DMS114 treated with DMSO at 0.1 percent for 48 hours (cell line): ENCODE results near the gene LFNG.

Experiments
- DNase-seq: peaks from one replicate; lab custom pipeline; 2025; ENCODE audit not compliant: unreplicated experiment; lab: John Stamatoyannopoulos, UW

LFNG gene

DNA sequence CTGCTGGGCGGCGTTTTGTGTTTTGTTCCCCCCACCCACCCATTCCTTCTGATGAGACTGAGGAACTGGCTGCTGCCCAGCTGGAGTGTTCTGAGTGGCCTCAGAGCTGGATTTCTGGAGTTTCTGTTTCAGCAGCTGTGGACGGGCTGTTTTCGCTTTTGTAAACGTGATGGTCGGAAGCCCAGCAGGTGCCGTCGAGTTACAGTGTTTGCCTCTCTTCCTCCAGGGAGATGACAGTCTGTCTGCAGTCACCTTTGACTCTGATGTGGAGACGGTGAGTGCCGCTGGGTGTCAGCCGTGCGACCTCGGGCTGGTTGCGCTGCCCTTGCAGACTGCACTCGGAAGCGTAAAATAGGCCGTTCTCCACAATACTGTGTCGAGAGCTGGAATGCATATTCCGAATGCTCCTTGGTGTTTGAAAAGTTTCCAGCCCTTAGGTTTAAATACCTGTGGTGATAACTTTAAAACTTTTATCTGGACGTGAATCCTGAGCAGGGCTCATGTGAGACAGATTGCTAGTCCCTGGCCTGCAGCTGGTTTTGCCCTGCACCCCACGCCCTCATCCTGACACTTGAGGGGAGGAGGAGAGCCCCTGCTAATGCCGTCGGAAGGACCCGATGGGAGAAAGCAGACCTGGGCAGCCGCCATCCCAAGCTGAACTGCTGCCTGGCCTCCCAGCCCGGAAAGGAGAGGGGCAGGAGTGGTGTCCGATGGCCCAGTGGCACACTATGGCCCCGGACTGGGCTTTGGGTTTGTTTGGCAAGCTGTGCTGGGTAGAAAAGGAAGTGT, 47.5 kb downstream of the LFNG start:
- no peak for DNase-seq

DNA sequence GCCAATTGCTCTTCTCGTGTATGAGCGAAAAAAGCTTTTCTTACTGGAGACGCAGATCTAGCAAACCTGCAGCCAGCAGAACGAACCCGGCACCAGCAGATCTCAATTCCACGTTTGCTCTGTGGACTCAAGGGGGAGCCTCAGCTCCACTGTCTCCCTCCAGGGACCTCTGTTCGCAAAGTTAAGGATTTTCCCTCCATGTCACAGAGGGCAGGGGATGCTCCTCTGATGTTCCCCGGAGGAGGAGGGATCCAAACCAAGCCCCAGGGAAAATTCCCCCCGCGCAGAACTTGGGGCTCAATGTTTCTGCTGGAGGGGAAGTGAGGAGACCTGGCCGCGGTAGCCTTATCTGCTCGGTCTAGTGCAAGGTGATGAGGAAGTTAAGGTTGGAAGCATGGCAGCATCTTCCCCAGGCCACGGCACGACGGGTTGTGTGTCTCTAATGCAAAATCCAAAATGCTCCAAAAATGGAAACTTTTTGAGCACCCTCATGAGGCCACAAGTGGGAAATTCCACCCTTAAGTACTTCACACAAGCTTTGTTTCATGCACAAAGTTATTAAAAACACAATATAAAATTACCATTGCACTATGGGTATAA, 48.2 kb downstream of the LFNG start:
- DNase-seq = no peak

DNA sequence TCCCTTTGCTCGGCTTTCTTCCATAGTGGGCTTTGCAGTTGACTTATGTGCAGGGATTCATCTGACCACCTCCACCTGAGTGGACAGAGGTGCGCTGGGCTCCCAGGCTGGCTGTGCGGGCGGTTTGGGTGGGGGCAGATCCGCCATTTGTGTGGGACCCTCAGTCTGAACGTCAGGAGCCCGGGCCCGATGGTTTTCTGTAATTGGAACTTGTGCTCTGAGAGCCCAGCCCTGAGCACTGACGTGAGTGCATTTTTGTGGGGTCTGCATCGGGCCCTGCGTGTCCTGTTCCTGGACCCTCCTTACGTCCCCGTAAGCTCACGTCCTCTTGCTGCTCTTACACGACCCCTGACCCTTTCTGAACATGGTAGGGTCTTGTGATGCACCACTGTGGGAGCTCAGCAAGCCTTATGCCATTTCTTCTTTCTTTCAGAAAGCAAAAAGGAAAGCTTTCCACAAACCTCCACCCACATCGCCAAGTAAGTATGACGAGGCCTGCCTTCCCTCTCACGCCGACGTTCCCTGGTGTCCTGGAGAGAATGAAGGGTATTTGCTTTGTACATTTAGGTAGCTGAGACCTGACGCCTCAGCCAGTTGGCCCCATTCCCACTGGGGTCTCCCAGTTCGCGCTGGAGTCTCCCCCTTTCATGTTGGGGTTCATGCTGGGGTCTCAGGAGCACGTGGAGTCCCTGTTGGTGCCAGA, 49.1 kb downstream of the LFNG start:
- no peak for DNase-seq

DNA sequence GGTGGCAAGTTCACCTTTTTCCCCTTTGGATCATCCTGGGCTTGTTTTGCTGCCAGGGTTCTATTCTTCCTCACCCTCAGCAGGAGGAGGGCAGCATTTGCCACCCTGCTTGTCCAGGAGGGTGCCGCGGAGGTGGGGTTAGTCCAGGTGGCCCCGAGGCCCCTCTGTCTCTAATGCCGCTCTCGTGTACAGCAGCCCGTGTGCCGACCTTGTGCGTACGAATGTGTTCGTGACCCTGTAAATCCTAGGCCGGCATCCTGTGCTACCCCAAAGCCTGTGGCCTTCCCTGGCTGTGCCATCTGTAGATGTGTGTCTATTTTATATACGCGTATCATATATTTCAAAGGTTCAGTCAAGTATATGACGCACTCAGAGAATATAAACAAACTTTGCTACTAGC, 49.8 kb downstream of the LFNG start:
- DNase-seq = no peak

DNA sequence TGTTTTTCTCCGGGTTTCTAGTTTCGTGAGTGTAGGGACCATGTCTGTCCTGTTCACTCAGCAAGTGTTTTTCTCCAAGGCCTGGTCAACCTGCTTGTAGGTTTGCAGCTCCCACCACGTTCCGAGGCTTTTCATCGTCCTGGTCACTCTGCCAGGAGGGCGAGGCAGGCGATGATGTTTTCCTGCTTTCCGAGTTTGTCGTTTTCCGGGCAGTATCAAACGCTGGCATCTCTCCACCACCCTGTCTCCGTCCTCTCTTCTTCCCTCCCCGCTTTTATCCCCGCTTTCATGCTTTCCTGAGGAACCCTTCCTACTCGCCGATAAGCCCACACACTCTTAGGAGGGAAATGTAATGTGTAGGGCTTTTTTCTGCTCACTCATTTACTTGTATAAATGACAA, 50.4 kb downstream of the LFNG start:
- DNase-seq = no peak

DNA sequence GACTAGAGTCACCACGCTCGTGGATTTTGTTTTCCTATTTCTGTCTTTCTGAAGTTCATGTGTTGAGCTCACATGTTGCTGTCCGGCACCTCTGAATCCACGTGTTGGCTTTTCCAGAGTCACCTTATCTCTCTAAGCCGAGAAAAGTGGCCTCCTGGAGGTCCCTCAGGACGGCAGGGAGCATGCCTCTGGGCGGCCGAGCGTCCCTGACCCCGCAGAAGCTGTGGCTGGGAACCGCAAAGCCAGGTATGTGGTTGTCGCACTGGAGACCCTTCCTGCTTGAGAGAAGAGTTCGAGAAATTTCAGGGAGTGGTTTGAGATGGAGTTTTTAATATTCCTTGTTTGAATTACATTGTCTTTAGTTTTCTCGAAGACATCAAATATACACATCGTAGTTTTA, 51.8 kb downstream of the LFNG start:
- no peak for DNase-seq

DNA sequence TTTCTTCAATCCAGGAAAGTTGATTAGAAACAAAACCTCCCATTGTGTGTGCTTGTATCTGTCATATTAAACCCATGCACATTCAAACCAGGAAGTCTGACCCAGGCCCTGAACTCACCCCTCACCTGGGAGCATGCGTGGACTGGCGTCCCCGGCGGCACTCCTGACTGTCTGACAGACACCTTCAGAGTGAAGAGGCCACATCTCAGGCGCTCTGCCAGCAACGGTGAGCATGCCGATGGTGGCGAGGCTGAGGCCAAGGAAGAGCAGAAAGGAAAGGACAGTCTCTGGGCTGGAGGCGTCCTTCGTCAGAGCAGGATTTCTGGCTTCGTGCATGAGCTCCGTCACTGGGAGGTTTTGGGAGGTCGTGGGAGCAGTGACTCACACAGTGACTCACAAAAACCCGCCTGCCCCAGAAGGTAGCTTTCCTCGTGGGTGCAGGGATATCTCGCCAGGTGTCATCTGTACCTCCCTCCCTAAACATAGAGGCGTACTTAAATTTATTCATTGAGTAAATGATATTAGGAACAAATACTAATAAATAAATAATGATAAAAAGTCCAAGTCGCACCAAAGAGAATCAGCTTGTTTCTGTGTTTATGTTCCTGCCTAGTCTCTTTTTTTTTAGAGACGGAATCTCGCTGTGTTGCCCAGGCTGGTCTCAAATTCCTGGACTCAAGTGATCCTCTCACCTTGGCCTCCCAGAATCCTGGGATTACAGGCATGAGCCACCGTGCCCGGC, 52.7 kb downstream of the LFNG start:
- no peak for DNase-seq

DNA sequence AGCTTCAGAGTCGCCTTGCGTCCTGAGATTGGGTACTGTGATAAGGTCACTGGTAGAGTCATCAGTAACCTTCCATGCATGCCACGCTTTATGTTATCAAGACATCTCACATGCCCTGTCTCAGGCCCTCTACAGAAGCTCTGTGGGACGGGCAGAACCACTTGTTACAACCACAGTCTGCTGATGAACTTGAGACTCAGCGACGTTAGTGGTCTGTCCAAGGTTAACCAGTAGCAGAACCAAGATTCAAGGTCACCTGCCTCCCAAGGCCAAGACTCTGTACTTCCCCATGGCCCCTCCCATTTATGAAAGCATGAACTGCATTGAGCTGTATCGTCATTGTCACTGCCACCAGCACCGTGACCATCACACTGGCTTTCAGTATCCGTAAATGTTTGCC, 54.2 kb downstream of the LFNG start:
- DNase-seq = no peak

DNA sequence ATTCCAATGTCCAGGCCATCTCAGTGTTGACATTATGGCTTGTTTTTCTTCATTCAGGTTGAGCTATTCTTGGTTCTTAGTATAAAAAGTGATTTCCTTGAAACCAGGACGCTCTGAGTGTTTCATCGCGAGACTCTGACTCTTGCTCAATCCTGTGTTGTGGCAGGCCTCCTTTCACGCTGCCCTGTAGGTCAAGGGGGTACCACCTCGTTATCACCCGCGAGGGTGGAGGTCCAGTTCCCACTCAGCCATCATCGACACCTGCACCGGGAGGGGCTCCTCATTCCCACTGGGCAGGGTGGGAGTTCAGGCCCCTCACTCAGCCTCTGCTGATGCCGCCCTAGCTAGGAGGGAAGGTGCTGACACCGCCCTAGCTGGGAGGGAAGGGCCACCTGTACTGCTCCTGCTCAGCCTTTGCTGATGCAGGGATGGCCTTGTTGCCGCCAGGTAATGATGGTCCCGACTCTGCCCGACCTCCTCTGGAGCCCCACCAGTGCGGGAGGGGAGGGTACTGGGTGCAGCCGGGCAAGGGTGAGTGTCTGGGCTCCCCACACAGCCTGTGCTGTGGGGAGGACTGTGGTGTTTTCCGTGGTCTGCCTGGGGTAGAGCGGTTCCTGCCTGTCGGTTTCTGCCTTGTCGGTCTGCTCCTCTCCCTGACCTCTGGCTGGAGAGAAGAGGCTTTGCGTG, 55.6 kb downstream of the LFNG start:
- DNase-seq = no peak

DNA sequence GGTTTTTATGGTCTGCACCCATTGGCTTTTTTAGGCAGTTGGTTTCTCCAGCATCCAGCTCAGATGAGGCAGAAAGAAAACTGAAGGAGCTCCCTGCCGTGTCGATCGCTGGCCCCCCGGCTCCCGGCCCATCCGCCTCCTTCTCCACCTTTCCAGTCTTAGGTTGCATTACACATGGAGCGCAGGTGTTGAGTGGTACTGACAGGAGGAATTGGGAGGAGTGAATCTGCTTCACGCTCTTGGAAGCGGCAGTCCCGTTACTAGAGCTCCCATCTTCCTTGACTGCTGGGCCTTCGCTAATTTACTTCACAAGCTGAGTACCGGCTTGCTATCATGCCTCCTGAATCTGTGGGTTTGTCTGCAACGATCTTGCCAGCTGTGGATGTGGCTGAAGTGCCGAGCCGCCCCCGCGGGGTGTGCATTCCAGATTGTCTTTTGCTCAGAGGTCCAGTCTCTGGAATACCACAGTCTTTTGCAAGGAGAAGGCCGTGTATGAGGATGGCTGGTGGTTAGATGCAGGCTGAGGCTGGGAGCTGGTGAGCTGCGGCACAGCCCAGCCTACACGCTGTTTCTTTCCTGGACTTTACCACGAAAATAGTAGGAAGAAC, 56.3 kb downstream of the LFNG start:
- no peak for DNase-seq

DNA sequence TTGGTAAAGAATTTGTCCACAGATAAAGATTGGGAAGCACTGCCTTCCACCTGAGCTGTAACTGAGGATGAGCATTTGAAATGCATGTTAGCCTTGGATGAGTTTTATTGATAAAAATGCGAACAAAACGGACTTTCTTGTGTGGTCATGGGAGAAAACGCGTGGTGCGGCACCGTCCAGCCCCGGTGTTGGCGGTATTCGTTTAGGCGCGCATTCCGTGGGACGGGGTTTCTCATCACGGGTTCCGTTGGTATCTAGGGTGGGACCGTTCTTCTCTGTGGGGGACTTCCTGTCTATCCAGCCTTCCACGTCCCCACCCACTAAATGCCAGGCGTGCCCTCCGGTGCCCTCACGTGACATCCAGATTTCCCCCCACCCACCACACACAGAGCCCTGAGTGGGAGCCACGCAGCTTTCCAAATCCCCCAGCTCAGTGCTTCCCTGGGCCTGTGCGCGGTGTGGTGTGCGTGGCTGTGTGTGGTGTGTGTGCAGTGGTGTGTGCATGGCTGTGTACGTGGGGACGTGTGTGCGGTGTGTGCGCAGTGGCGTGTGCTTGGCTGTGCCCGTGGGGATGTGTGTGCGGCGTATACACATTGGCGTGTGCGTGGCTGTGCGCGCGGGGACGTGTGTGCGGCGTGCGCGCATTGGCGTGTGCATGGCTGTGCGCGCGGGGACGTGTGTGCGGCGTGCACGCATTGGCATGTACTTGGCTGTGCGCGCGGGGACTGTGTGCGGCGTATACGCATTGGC, 57.3 kb downstream of the LFNG start:
- no peak for DNase-seq
